Mesendoderm (in vitro differentiated cells): ENCODE data around the gene CAPN8.
"Not testable (repeated sequence)": the region's sequence is repeated elsewhere in the genome, so short reads cannot be mapped to it uniquely, and the experiment has no call there.

Experiments used
- DNase-seq: peaks from one replicate; pipeline ENCODE4 v3.0.0; 2013
- H2AK5ac ChIP-seq: 2 replicates; pipeline ENCODE4 v1.6.1; 2013; ENCODE audit warnings: low read length, inconsistent platforms
- H2BK120ac ChIP-seq: 2 replicates; pipeline ENCODE4 v1.6.1; 2013; ENCODE audit warnings: low read depth, mild to moderate bottlenecking, low read length, moderate library complexity, mixed read lengths
- H2BK15ac ChIP-seq: replicated peaks from 2 replicates; pipeline ENCODE4 v1.6.1; 2013; ENCODE audit warnings: low read depth, mild to moderate bottlenecking, moderate library complexity
- H2BK5ac ChIP-seq: 2 replicates; pipeline ENCODE4 v1.6.1; 2013; ENCODE audit warnings: low read length, inconsistent platforms
- H3K18ac ChIP-seq: 2 replicates; pipeline ENCODE4 v1.6.1; 2013; ENCODE audit warnings: mild to moderate bottlenecking, low read length, mixed read lengths
- H3K23ac ChIP-seq: one replicate; pipeline ENCODE4 v1.6.1; 2013; ENCODE audit warnings: low read length
- H3K27ac ChIP-seq: 2 replicates; pipeline ENCODE4 v1.5.1; 2013; ENCODE audit warnings: low read depth, mild to moderate bottlenecking, inconsistent platforms, low read length, moderate library complexity
- H3K27me3 ChIP-seq: 2 replicates; pipeline ENCODE4 v1.6.1; 2013; ENCODE audit warnings: low read length, control low read depth, mild to moderate bottlenecking, inconsistent platforms; ENCODE audit not compliant: insufficient read depth, poor library complexity
- H3K36me3 ChIP-seq: 2 replicates; pipeline ENCODE4 v1.6.1; 2013; ENCODE audit warnings: low read length, inconsistent platforms; ENCODE audit not compliant: control insufficient read depth, insufficient read depth
- H3K4ac ChIP-seq: one replicate; pipeline ENCODE4 v1.6.1; 2013; ENCODE audit warnings: low read depth, mild to moderate bottlenecking, low read length, moderate library complexity
- H3K4me1 ChIP-seq: 2 replicates; pipeline ENCODE4 v1.6.1; 2013; ENCODE audit warnings: low read depth, low read length, inconsistent platforms; ENCODE audit not compliant: control insufficient read depth
- H3K4me2 ChIP-seq: 2 replicates; pipeline ENCODE4 v1.6.1; 2013; ENCODE audit warnings: low read length
- H3K4me3 ChIP-seq: 2 replicates; pipeline ENCODE4 v1.5.1; 2013; ENCODE audit warnings: mild to moderate bottlenecking, low read length
- H3K56ac ChIP-seq: one replicate; pipeline ENCODE4 v1.6.1; 2013; ENCODE audit warnings: low read length
- H3K79me1 ChIP-seq: 2 replicates; pipeline ENCODE4 v1.6.1; 2013; ENCODE audit warnings: low read length, inconsistent platforms
- H3K79me2 ChIP-seq: 2 replicates; pipeline ENCODE4 v1.6.1; 2013; ENCODE audit warnings: mild to moderate bottlenecking, low read length; ENCODE audit not compliant: control insufficient read depth, insufficient read depth
- H3K9ac ChIP-seq: 2 replicates; pipeline ENCODE4 v1.6.1; 2013; ENCODE audit warnings: low read length, inconsistent platforms
- H4K5ac ChIP-seq: one replicate; pipeline ENCODE4 v1.6.1; 2013; ENCODE audit warnings: low read length
- H4K8ac ChIP-seq: one replicate; pipeline ENCODE4 v1.6.1; 2013; ENCODE audit warnings: low read depth, mild to moderate bottlenecking, control low read depth, low read length, moderate library complexity
- WGBS: extraction: QIAGEN DNeasy Blood & Tissue Kit; methylation state at CpG from one replicate; pipeline ENCODE4 v1.1.7; 2013; ENCODE audit warnings: low lambda C conversion rate, missing lambda C conversion rate; ENCODE audit not compliant: insufficient coverage; ENCODE audit errors: extremely low coverage; 5-methylcytosine and 5-hydroxymethylcytosine counted together

The CAPN8 gene

DNA sequence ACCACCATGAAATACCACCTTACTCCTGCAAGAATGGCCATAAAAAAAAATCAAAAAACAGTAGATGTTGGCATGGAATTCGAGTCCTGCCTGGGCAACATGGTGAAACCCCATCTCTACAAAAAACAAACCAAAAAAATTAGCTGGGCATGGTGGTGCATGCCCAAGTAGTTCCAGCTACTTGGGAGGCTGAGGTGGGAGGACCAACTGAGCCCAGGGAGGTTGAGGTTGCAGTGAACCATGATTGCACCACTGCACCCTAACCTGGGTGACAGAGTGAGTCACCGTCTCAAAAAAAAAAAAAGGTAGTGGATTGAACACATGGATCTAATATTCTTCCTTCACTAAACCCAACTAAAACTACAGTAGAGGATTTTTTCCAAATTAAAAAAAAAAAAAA lies 146.4 kb downstream of the CAPN8 start:
- Histone ChIP-seq H3K4ac (no peak overlapping the region), H4K5ac (no peak overlapping the region), H3K27me3 (no peaks in the 10 kb centered on the region), H3K36me3 (no peaks in the 10 kb centered on the region), H3K79me2 (no peaks in the 10 kb centered on the region), H3K23ac (no peak overlapping the region), H3K18ac (no peak overlapping the region), H3K4me3 (no peak overlapping the region), H3K4me1 (no peaks in the 10 kb centered on the region), H3K27ac (no peak overlapping the region), H2BK5ac (no peak overlapping the region), H3K79me1 (no peaks in the 10 kb centered on the region), H3K9ac (no peak overlapping the region), H4K8ac (no peak overlapping the region), H3K4me2 (no peak overlapping the region), H2BK15ac (no peak overlapping the region), H2BK120ac (no peak overlapping the region), H3K56ac (no peak overlapping the region), H2AK5ac (no peak overlapping the region)
- no peak for DNase-seq
- no CpG with 5 or more reads among the region's 2 CpGs for WGBS

DNA sequence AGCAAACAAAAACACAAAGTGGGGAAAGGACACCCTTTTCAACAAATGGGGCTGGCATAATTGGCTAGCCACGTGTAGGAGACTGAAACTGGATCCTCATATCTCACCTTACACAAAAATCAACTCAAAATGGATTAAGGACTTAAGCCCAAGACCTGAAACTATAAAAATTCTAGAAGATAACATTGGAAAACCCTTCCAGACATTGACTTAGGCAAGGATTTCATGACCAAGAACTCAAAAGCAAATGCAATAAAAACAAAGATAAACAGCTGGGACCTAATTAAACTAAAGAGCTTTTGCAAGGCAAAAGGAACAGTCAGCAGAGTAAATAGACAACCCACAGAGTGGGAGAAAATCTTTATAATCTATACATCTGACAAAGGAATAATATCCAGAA lies 146.9 kb downstream of the CAPN8 start:
- not testable (repeated sequence) for H2BK15ac ChIP-seq, H3K27me3 ChIP-seq, DNase-seq, H3K4ac ChIP-seq, H3K36me3 ChIP-seq, H4K8ac ChIP-seq, H2BK120ac ChIP-seq, H3K4me3 ChIP-seq, H2AK5ac ChIP-seq, H3K56ac ChIP-seq, H3K4me2 ChIP-seq, H3K23ac ChIP-seq, H3K27ac ChIP-seq, H4K5ac ChIP-seq, H3K4me1 ChIP-seq, H3K9ac ChIP-seq, H3K18ac ChIP-seq, H3K79me2 ChIP-seq, H2BK5ac ChIP-seq, H3K79me1 ChIP-seq
- no CpG with 5 or more reads among the region's 1 CpG for WGBS

DNA sequence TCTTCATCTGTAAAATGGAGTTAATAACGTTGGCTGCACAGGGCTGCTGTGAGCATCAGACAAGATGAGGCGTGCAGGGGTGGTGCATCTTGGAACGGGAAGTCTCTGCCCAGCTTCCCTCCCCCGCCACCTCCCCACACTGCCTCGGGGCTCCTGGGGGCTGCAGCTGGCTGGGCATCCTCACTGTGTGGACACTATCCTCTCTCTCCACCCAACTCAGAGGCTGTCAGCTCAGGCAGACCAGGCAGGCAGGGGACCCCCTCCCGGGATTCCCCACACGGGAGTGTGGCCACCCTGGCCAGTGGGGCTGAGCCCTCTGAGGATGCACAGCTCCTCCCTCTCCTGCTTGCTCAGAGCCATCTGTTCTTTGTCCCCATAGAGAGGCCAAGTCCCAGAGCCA lies 149.6 kb downstream of the CAPN8 start:
- H3K18ac ChIP-seq: no peak overlapping the region
- no CpG with 5 or more reads among the region's 7 CpGs for WGBS

DNA sequence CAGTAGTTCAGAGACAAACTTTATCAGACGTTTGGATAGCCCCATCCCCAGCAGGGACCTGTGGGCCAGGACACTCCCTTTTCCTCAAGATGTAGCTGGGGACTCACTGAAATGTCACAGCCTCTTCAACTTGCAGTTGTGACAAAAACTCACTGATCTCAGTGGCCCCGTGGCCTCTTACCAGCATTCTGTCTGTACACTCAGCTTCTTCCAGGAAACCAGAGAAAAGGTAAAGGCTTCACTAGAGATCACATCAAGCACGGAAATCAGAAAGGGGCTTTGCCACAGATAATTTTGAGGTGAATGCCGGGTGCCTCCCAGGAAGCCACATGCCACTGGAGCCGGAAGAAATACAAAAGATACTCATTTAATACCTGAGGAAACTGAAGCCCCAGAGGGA lies 150.1 kb downstream of the CAPN8 start:
- no peak overlapping the region for H2BK120ac ChIP-seq
- no peak overlapping the region for H4K5ac ChIP-seq
- H3K9ac ChIP-seq: no peak overlapping the region
- H2AK5ac ChIP-seq: no peak overlapping the region
- no peak overlapping the region for H2BK15ac ChIP-seq
- H3K36me3 ChIP-seq: no peaks in the 10 kb centered on the region
- no peaks in the 10 kb centered on the region for H3K4me1 ChIP-seq
- no peak overlapping the region for H3K4ac ChIP-seq
- H3K79me1 ChIP-seq: no peaks in the 10 kb centered on the region
- H3K79me2 ChIP-seq: no peaks in the 10 kb centered on the region
- DNase-seq: no peak
- no CpG with 5 or more reads among the region's 5 CpGs for WGBS
- H3K4me2 ChIP-seq: no peak overlapping the region
- H3K23ac ChIP-seq: no peak overlapping the region
- H3K4me3 ChIP-seq: no peak overlapping the region
- H2BK5ac ChIP-seq: no peak overlapping the region
- no peak overlapping the region for H3K18ac ChIP-seq
- H3K27ac ChIP-seq: no peak overlapping the region
- no peak overlapping the region for H3K56ac ChIP-seq
- no peaks in the 10 kb centered on the region for H3K27me3 ChIP-seq
- H4K8ac ChIP-seq: no peak overlapping the region

More for the DNA sequence above, 149.6 kb downstream of the CAPN8 start:
- H3K79me1 ChIP-seq: no peaks in the 10 kb centered on the region
- no peak overlapping the region for H4K5ac ChIP-seq
- no peaks in the 10 kb centered on the region for H3K27me3 ChIP-seq
- H2BK5ac ChIP-seq: no peak overlapping the region
- no peak overlapping the region for H3K56ac ChIP-seq
- H3K36me3 ChIP-seq: no peaks in the 10 kb centered on the region
- no peak for DNase-seq
- no peak overlapping the region for H3K9ac ChIP-seq
- H3K79me2 ChIP-seq: no peaks in the 10 kb centered on the region
- no peak overlapping the region for H3K23ac ChIP-seq
- no peak overlapping the region for H2BK120ac ChIP-seq
- no peak overlapping the region for H3K4me2 ChIP-seq
- H4K8ac ChIP-seq: no peak overlapping the region
- no peak overlapping the region for H3K4me3 ChIP-seq
- no peak overlapping the region for H2AK5ac ChIP-seq
- H3K4me1 ChIP-seq: no peaks in the 10 kb centered on the region
- no peak overlapping the region for H3K27ac ChIP-seq
- no peak overlapping the region for H3K4ac ChIP-seq
- no peak overlapping the region for H2BK15ac ChIP-seq

DNA sequence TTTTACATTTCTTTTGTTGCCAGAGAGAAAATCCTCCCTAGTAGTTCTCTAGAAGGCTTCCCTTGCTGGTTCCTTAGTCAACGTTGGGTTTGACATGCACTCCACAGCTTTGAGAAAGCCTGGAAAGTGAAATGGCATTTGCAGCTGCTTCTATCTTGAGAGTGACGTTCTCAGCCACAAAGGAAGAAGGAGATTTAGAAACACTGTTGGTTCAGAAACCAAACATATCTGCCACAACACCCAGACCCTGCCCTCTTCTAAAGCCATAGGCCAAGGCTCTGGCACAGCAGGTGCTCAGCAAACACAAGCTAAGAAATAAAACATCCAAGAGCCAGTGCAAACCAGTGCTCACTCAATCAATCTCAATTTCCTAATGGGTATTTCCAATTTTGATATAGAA lies 150.9 kb downstream of the CAPN8 start:
- Histone ChIP-seq H4K8ac (no peak overlapping the region), H3K23ac (no peak overlapping the region), H3K27ac (no peak overlapping the region), H3K18ac (no peak overlapping the region), H3K56ac (no peak overlapping the region), H3K4ac (no peak overlapping the region), H3K79me2 (no peaks in the 10 kb centered on the region), H3K36me3 (no peaks in the 10 kb centered on the region), H3K4me1 (no peaks in the 10 kb centered on the region), H2AK5ac (no peak overlapping the region), H2BK15ac (no peak overlapping the region), H4K5ac (no peak overlapping the region), H3K27me3 (no peaks in the 10 kb centered on the region), H3K4me3 (no peak overlapping the region), H3K9ac (no peak overlapping the region), H2BK120ac (no peak overlapping the region), H3K4me2 (no peak overlapping the region), H2BK5ac (no peak overlapping the region), H3K79me1 (no peaks in the 10 kb centered on the region)
- DNase-seq: no peak
- WGBS: no CpG with 5 or more reads among the region's 2 CpGs

DNA sequence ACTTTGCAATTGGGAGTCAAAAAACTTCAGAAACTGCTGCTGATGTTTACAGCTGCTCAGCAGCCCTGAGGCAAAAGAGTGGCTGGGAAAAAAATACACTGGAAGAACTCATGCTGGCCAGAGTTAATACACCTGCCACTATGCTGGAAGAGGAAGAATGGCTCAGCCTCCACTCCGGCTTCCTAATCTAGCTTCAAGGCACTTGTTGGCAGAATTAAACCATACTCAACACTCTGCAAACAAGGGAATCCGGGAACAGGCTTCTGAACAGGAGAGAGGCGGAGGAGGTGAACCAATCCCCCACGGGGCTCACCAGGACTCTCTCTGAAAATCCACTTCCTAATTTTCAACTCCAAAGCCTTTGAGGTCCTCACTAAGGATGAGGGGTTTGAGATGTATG lies 152.2 kb downstream of the CAPN8 start:
- H4K8ac ChIP-seq: no peak overlapping the region
- no peaks in the 10 kb centered on the region for H3K4me1 ChIP-seq
- no peak overlapping the region for H2BK120ac ChIP-seq
- H4K5ac ChIP-seq: no peak overlapping the region
- H3K4me2 ChIP-seq: no peak overlapping the region
- no peaks in the 10 kb centered on the region for H3K27me3 ChIP-seq
- H3K9ac ChIP-seq: no peak overlapping the region
- no CpG with 5 or more reads among the region's 4 CpGs for WGBS
- H3K27ac ChIP-seq: no peak overlapping the region
- no peak overlapping the region for H3K23ac ChIP-seq
- no peak overlapping the region for H2BK15ac ChIP-seq
- H3K79me1 ChIP-seq: no peaks in the 10 kb centered on the region
- no peak for DNase-seq
- H3K18ac ChIP-seq: no peak overlapping the region
- no peak overlapping the region for H2AK5ac ChIP-seq
- H3K36me3 ChIP-seq: no peaks in the 10 kb centered on the region
- no peak overlapping the region for H3K56ac ChIP-seq
- no peaks in the 10 kb centered on the region for H3K79me2 ChIP-seq
- H3K4me3 ChIP-seq: no peak overlapping the region
- H3K4ac ChIP-seq: no peak overlapping the region
- H2BK5ac ChIP-seq: no peak overlapping the region
